Choroid plexus epithelial cell (primary cell): ENCODE data around the gene SLC2A8.

Experiments
- DNase-seq: peaks from one replicate; pipeline ENCODE4 v3.0.0-alpha.2; 2010; ENCODE audit warnings: low read depth
- H3K4me3 ChIP-seq: 2 replicates; pipeline ENCODE4 v1.5.1; 2011; ENCODE audit warnings: low read depth, mild to moderate bottlenecking, control low read depth, low read length, moderate library complexity
- CTCF ChIP-seq: conservative IDR thresholded peaks from 2 replicates; pipeline ENCODE4 v1.5.1; 2011; ENCODE audit warnings: low read depth, mild to moderate bottlenecking, control low read depth, inconsistent platforms, low read length, moderate library complexity

Gene SLC2A8

DNA sequence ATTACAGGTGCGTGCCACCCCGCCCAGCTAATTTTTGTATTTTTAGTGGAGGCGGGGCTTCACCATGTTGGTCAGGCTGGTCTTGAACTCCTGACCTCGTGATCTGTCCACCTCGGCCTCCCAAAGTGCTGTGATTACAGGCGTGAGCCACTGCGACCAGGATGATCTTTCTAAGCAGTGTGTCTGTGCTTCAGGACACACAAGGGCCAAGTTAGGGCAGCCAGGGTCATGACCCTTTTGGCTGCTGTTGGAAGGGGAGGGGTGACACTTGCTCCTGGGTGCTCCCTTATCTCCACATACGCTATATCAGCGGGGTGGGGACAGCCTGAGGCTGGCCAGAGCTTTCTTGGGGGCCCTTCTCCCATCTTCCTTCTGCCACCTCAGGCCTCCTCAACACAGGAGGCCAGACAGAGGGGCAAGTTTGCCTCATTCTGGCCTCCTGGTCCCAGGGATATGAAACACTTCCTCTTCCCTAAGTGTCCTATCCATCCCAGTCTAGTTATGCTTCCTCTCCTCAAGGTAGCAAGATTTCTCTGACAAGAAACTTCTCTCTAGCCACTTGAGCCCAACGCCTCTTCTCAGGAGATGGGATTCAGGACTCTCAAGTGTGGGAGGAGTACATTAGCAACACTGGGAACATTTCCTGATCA is 25.3 kb downstream of the SLC2A8 start:
- no peak for DNase-seq
- H3K4me3 ChIP-seq = no peak overlapping the region
- no peak for TF ChIP-seq CTCF

DNA sequence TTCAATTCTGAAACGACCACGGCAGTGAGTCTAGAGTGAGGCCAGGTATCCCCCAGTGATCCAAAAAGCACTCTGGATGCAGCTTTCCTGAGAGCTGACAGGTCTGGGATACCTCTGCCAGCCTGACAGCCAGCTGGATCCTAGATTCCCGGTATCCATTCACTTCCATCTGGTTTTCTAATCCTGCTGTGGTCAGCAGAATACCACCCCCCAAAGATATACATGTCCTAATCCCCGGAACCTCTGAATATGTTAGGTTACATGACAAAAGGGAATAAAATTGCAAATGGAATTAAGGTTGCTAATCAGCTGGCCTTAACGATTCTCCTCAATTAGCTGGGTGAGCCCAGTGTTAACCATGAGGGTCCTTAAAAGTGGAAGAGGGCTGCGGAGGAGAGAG is 25.8 kb downstream of the SLC2A8 start:
- H3K4me3 ChIP-seq = peak overlapping the region; percentile 82
- no peak for TF ChIP-seq CTCF
- DNase-seq = no peak

DNA sequence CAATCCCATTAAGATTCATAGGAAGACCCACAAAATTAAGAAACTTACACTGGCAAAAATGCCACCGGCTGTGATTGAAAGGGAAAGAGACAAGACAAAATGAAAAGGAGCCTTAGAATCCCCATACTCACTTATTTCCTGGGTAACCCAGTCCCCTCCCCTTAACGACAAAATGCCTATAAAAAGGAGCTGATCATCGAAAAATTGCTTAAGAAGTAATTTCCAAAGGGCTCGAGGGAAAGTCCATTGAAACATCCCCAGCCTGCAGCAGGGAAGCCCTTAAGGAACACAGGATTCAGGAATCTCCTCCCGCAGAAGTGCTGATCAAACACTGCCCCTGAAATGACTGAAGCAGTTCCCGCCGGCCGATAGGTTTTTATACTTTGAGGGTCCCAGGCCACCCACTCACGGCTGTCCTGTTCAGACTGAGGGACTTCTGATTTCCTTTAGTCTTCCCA is 26.5 kb downstream of the SLC2A8 start:
- DNase-seq = no peak
- H3K4me3 ChIP-seq = peak overlapping the region; percentile 82
- TF ChIP-seq CTCF = no peak

- peak within 1 kb of the TSS; percentile 82 for H3K4me3 ChIP-seq
- TF ChIP-seq CTCF = no peak
- DNase-seq = peak; percentile 95
Observed at GRCh38 chr9:127423934-127424675, 27.1 kb downstream of the SLC2A8 start, which contains the start of gene ZNF79. Gene ZNF79, plus strand, starts transcription at chr9:127424382. Its CDS starts 406 bp downstream, at chr9:127424788.

DNA sequence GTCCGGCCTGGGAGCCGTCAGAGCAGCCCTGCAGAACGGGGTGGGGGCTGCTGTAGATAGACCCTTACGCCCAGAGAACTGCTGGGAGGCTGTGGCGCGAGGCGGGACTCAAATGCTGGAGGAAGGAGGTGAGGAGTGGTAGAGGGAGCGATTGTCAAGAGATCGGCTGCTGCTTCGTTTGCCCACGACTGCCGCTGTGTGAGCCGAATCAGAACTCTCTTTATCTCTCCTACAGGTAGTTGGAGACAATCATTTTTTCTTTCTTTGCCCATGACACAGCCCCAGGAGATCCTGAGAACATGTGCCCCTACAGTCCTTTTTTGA is 27.7 kb downstream of the SLC2A8 start:
- TF ChIP-seq CTCF = no peak
- peak overlapping the region; percentile 82 for H3K4me3 ChIP-seq
- DNase-seq = peak; percentile 41

DNA sequence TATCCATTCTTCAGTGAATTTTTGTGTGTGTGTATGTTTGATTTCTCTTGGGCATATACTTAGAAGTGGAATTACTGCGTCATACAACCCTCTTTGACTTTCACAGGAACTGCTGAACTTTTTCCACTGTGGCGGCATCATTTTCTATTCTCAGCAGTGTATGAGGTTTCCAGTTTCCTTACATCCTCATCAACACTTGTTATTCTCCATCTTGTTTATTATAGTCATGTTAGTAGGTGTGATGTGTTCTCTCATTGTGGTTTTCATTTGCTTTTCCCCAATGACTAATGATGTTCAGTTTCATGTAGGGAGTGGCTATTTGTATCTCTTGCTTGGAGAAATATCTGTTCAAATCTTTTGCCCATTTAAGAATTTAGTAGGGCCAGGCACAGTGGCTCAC is 29.8 kb downstream of the SLC2A8 start:
- DNase-seq = no peak
- no peak for TF ChIP-seq CTCF
- H3K4me3 ChIP-seq = no peak overlapping the region

GRCh38 chr9:127428348-127428747 is 31.4 kb downstream of the SLC2A8 start:
- no peak overlapping the region for H3K4me3 ChIP-seq
- no peak for TF ChIP-seq CTCF
- DNase-seq = no peak
